Uterus (tissue), 2 donors: ENCODE data around the gene STK32C.

Experiments
- CTCF ChIP-seq, 4 experiments: fragments of 200-600 bp in 2 of 4; fragments of 450-650 bp in 2 of 4; sonication (generic) in 2 of 4; IDR thresholded peaks; one replicate each; pipeline ENCODE4 v1.5.1; 2016 to 2019; ENCODE audit warnings: antibody characterized with exemption in 4 of 4, mild to moderate bottlenecking in 2 of 4, moderate library complexity in 1 of 4
- POLR2A ChIP-seq, 2 donors: fragments of 450-650 bp; IDR thresholded peaks; one replicate each; pipeline ENCODE4 v1.6.1; 2016; ENCODE audit warnings: antibody characterized with exemption in 2 of 2, mild to moderate bottlenecking in 1 of 2, moderate library complexity in 1 of 2

GRCh38 chr10:132346806-132347205 lies 39.1 kb upstream of the STK32C start:
- TF ChIP-seq CTCF (IDR thresholded peaks at IDR 0.05) (no peak), POLR2A (IDR thresholded peaks at IDR 0.05) (no peak)
